K562 (cell line): ENCODE data around the gene ATRIP. TPM values are rescaled to one million over a fixed set of nuclear protein-coding genes. Genes with fewer than 3 reads are reported as not detected.
A peak's percentile ranks its signal among the peaks of the same experiment; 100 is the strongest.

Experiments used
- ATAC-seq: fragments of 200-7000 bp; cut with Tn5 transposase; 3 replicates; pipeline ENCODE4 v1.9.1; 2020; ENCODE audit warnings: moderate library complexity
- BruUV-seq: library from RNA; stranded (reverse); fragments of 400-500 nt; replicated peaks from 2 replicates; lab custom pipeline; 2021; lab: Mats Ljungman, UMichigan
- CTCF ChIA-PET: fragments of 300-600 bp; formaldehyde crosslinking; extraction: SDS; loops from one replicate; lab custom pipeline; 2021; ENCODE audit warnings: low intra/inter-chr PET ratio; lab: Yijun Ruan, JAX
- POLR2A ChIA-PET: fragments of 300-600, 350-650 bp; sonication (Branson Sonifier 250); formaldehyde crosslinking; extraction: SDS; loops from one replicate; lab custom pipeline; 2021; ENCODE audit warnings: antibody characterized with exemption, inconsistent platforms; lab: Yijun Ruan, JAX
- DNase-seq, 4 experiments: peaks; one replicate each; pipeline versions ENCODE4 v3.0.0 to v3.0.0-alpha.2; 2011 to 2018; ENCODE audit warnings: low spot score in 3 of 4, mixed read lengths in 3 of 4; ENCODE audit errors: extremely low read depth in 1 of 4
- FAIRE-seq: peaks from 2 replicates; lab custom pipeline; 2011; peaks lifted over from hg19 to GRCh38; lab: Jason Lieb, UNC
- H2AFZ ChIP-seq: 2 replicates; pipeline ENCODE4 v1.6.0; 2011; ENCODE audit warnings: low read depth, low read length, control low read depth, inconsistent platforms
- H3K27ac ChIP-seq: fragments of 200-600 bp; 3 replicates; pipeline ENCODE4 v1.8.0; 2011; ENCODE audit warnings: low read depth, mild to moderate bottlenecking, control low read depth, inconsistent platforms, low read length, moderate library complexity, mixed read lengths; ENCODE audit errors: extremely low read depth
- H3K27me3 ChIP-seq, 2 experiments: fragments of 300-600 bp in 1 of 2; 2 replicates in 1 of 2; 3 replicates in 1 of 2; pipeline versions ENCODE4 v1.6.0 to v1.8.0; 2011; ENCODE audit warnings: inconsistent platforms in 2 of 2, low read length in 2 of 2, mild to moderate bottlenecking in 1 of 2, mixed read lengths in 1 of 2, moderate library complexity in 1 of 2; ENCODE audit not compliant: control insufficient read depth in 2 of 2, insufficient read depth in 2 of 2
- H3K36me3 ChIP-seq: fragments of 300-600 bp; 3 replicates; pipeline ENCODE4 v1.8.0; 2011; ENCODE audit warnings: mild to moderate bottlenecking, low read length, inconsistent platforms; ENCODE audit not compliant: control insufficient read depth, insufficient read depth
- H3K4me1 ChIP-seq, 2 experiments: fragments of 200-600 bp in 1 of 2; replicated peaks in 1 of 2; 2 replicates in 1 of 2; 3 replicates in 1 of 2; pipeline versions ENCODE4 v1.5.1 to v1.8.0; 2011; ENCODE audit warnings: inconsistent platforms in 2 of 2, low read length in 2 of 2, mild to moderate bottlenecking in 1 of 2, mixed read lengths in 1 of 2, moderate library complexity in 1 of 2; ENCODE audit not compliant: control insufficient read depth in 2 of 2, insufficient read depth in 2 of 2
- H3K4me2 ChIP-seq: 2 replicates; pipeline ENCODE4 v1.6.1; 2011; ENCODE audit warnings: low read length, control low read depth, inconsistent platforms, mixed read lengths; ENCODE audit not compliant: insufficient read depth
- H3K4me3 ChIP-seq: fragments of 200-600 bp; sonication (generic), shearing (Covaris generic); 2 replicates; pipeline ENCODE4 v1.5.1; 2016; ENCODE audit warnings: control low read depth, inconsistent platforms
- H3K79me2 ChIP-seq: fragments of 200-600 bp; 3 replicates; pipeline ENCODE4 v1.8.0; 2011; ENCODE audit warnings: low read length, inconsistent platforms; ENCODE audit not compliant: control insufficient read depth, insufficient read depth
- H3K9ac ChIP-seq, 2 experiments: 2 replicates each; pipeline versions ENCODE4 v1.6.0 to v1.6.1; 2011; ENCODE audit warnings: low read depth in 2 of 2, low read length in 2 of 2, control low read depth in 1 of 2, inconsistent platforms in 1 of 2, mild to moderate bottlenecking in 1 of 2, mixed read lengths in 1 of 2; ENCODE audit not compliant: insufficient read depth in 1 of 2
- H3K9me1 ChIP-seq: one replicate; pipeline ENCODE4 v1.6.0; 2011; ENCODE audit warnings: inconsistent platforms, mild to moderate bottlenecking, low read length, moderate library complexity; ENCODE audit not compliant: control insufficient read depth, insufficient read depth
- H3K9me3 ChIP-seq: replicated peaks from 2 replicates; pipeline ENCODE4 v1.5.1; 2011; ENCODE audit warnings: low read depth, low read length, inconsistent platforms; ENCODE audit not compliant: control insufficient read depth, insufficient read depth
- H4K20me1 ChIP-seq: replicated peaks from 2 replicates; pipeline ENCODE4 v1.6.1; 2011; ENCODE audit warnings: low read length, inconsistent platforms, mixed read lengths; ENCODE audit not compliant: control insufficient read depth, insufficient read depth
- CTCFL ChIP-seq: IDR thresholded peaks from 2 replicates; pipeline ENCODE4 v1.6.1; 2011; ENCODE audit warnings: borderline replicate concordance, low read depth, mild to moderate bottlenecking, moderate library complexity, low read length; ENCODE audit not compliant: insufficient read depth, poor library complexity, severe bottlenecking
- GABPB2 ChIP-seq: fragments of 250-450 bp; sonication (Bioruptor Pico); conservative IDR thresholded peaks from 2 replicates; pipeline ENCODE4 v1.5.1; 2021; ENCODE audit warnings: mild to moderate bottlenecking
- MCM5 ChIP-seq: fragments of 450-650 bp; IDR thresholded peaks from 2 replicates; pipeline ENCODE4 v1.6.1; 2016; ENCODE audit warnings: low read depth
- TOE1 ChIP-seq, 2 experiments: fragments of 450-650 bp in 1 of 2; sonication (generic) in 1 of 2; formaldehyde crosslinking in 1 of 2; IDR thresholded peaks; 2 replicates each; pipeline versions ENCODE4 v1.7.1 to v1.8.0; 2016 to 2022; ENCODE audit warnings: borderline replicate concordance in 2 of 2, mild to moderate bottlenecking in 2 of 2, antibody characterized with exemption in 1 of 2, inconsistent platforms in 1 of 2, low read depth in 1 of 2, missing genetic modification reagents in 1 of 2, moderate library complexity in 1 of 2
- ZBTB12 ChIP-seq: fragments of 250-450 bp; sonication (Bioruptor Pico); IDR thresholded peaks from 2 replicates; pipeline ENCODE4 v1.4.0; 2020
- ZNF124 ChIP-seq: sonication (generic); formaldehyde crosslinking; IDR thresholded peaks from 2 replicates; pipeline ENCODE4 v1.8.1; 2022; ENCODE audit warnings: missing genetic modification reagents
- ZNF780A ChIP-seq: fragments of 250-450 bp; sonication (Bioruptor Pico); IDR thresholded peaks from 2 replicates; pipeline ENCODE4 v1.5.0; 2021; ENCODE audit warnings: mild to moderate bottlenecking
- WGBS: fragments of 100-300 bp; shearing (Covaris generic); methylation state at CpG from one replicate; pipeline ENCODE4 v1.1.6; 2016; ENCODE audit warnings: low coverage, mixed read lengths; ENCODE audit not compliant: insufficient coverage; ENCODE audit errors: missing lambda C conversion rate; 5-methylcytosine and 5-hydroxymethylcytosine counted together
- in situ Hi-C: fragments of 300-500 bp; cut with MboI; formaldehyde crosslinking; loops from 4 replicates; pipeline ENCODE4 v1.15.0; 2018; ENCODE audit warnings: inconsistent platforms, mixed read lengths
- intact Hi-C: fragments of 100-400 bp; cut with micrococcal nuclease; formaldehyde crosslinking; loops from 2 replicates; pipeline ENCODE4 v1.14.2; 2022
- polyA plus RNA-seq, 8 experiments: library from polyadenylated mRNA; depleted of rRNA in 4 of 8; stranded (reverse) in 5 of 8; unstranded in 3 of 8; fragments of >200 nt; fragmentation: Nextera tagmentation in 2 of 8; fragmentation: Illumina TruSeq in 1 of 8; extraction: Ambion mirVana in 2 of 8; extraction: Trizol in 1 of 8; gene quantifications; 2 replicates each; pipeline versions ENCODE4 v1.2.1 to v1.2.3, GENCODE V29; 2011 to 2014; ENCODE audit warnings: inconsistent platforms in 1 of 8, missing spikeins in 1 of 8
- total RNA-seq, 7 experiments: library from RNA; depleted of rRNA in 6 of 7; stranded (reverse); fragments of >200 nt in 6 of 7; fragmentation: Illumina TruSeq in 2 of 7; extraction: Trizol in 2 of 7; gene quantifications; 2 replicates each; pipeline versions ENCODE4 v1.2.1 to v1.2.3, GENCODE V29; 2011 to 2021; ENCODE audit warnings: low replicate concordance in 1 of 7
- TF ChIP-seq, protein P1 (sequence below): sonication (generic); formaldehyde crosslinking; IDR thresholded peaks from 2 replicates; pipeline ENCODE4 v1.8.0; 2023; ENCODE audit warnings: mild to moderate bottlenecking, missing genetic modification reagents

Gene ATRIP
- total and polyA plus RNA-seq, 9 of the 15 experiments (the other 6 are each of a cell fraction or from before 2014, with no cell fraction given) = 1.7 to 15.7 (median 10.5) TPM

GRCh38 chr3:48470286-48470685, 23.7 kb downstream of the ATRIP start:
- H3K27ac ChIP-seq = no peak overlapping the region
- TF ChIP-seq ZNF124 (CRISPR knock-in tag) (no peak), MCM5 (no peak), TOE1 (IDR thresholded peaks at IDR 0.05; ENCODE audit: borderline replicate concordance) (no peak), TOE1 (CRISPR knock-in tag; IDR thresholded peaks at IDR 0.05; ENCODE audit: borderline replicate concordance, low read depth) (no peak), CTCFL (no peak), ZBTB12 (no peak), ZNF780A (no peak), GABPB2 (CRISPR knock-in tag) (no peak)
- TF ChIP-seq, protein P1, sequence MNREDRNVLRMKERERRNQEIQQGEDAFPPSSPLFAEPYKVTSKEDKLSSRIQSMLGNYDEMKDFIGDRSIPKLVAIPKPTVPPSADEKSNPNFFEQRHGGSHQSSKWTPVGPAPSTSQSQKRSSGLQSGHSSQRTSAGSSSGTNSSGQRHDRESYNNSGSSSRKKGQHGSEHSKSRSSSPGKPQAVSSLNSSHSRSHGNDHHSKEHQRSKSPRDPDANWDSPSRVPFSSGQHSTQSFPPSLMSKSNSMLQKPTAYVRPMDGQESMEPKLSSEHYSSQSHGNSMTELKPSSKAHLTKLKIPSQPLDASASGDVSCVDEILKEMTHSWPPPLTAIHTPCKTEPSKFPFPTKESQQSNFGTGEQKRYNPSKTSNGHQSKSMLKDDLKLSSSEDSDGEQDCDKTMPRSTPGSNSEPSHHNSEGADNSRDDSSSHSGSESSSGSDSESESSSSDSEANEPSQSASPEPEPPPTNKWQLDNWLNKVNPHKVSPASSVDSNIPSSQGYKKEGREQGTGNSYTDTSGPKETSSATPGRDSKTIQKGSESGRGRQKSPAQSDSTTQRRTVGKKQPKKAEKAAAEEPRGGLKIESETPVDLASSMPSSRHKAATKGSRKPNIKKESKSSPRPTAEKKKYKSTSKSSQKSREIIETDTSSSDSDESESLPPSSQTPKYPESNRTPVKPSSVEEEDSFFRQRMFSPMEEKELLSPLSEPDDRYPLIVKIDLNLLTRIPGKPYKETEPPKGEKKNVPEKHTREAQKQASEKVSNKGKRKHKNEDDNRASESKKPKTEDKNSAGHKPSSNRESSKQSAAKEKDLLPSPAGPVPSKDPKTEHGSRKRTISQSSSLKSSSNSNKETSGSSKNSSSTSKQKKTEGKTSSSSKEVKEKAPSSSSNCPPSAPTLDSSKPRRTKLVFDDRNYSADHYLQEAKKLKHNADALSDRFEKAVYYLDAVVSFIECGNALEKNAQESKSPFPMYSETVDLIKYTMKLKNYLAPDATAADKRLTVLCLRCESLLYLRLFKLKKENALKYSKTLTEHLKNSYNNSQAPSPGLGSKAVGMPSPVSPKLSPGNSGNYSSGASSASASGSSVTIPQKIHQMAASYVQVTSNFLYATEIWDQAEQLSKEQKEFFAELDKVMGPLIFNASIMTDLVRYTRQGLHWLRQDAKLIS = no peak

More at GRCh38 chr3:48470286-48470685, 23.7 kb downstream of the ATRIP start:
- Histone ChIP-seq H3K4me1 (peaks cover 11 to 57% of the 10 kb centered on the region in 2 experiments), H3K9me3 (no peaks in the 10 kb centered on the region), H3K9ac (peak overlapping the region in 1 of 2 experiments; percentile 83; a peak in 2 of 4 replicates), H3K9me1 (no peaks in the 10 kb centered on the region), H3K4me2 (no peak overlapping the region), H3K79me2 (peaks cover 24% of the 10 kb centered on the region), H3K36me3 (peaks cover 38% of the 10 kb centered on the region; the same call in 1 of the 3 replicates), H2AFZ (no peak overlapping the region), H3K4me3 (no peak overlapping the region), H4K20me1 (no peaks in the 10 kb centered on the region), H3K27me3 (no peaks in the 10 kb centered on the region)
- DNase-seq (no peak), ATAC-seq (no peak), FAIRE-seq (no peak)
- intact Hi-C loops (no loop called here), in situ Hi-C loops (no loop called here)
- WGBS = no CpG with 5 or more reads among the region's 1 CpG
- ChIA-PET CTCF (no interaction called here), POLR2A (interaction anchor here (0.6 to 0.9 kb wide), 2 partner anchors 14 to 226 kb away, joined by 3 read pairs; no protein-coding TSS in a partner anchor)
- no TSS peak for BruUV-seq
